ENCODE measurements around the gene SLC25A13. TPM values are rescaled to one million over a fixed set of nuclear protein-coding genes. Genes with fewer than 3 reads are reported as not detected.

The SLC25A13 gene
- total and polyA plus RNA-seq, 3 donors from 2014 or later, result 13.2 to 49.1 (median 35.4) TPM

- no peak overlapping the region for H3K4me3 ChIP-seq
- no peak for DNase-seq
- no peaks in the 10 kb centered on the region for H3K4me1 ChIP-seq
- TF ChIP-seq POLR2A (IDR thresholded peaks at IDR 0.05) (no peak), CTCF (IDR thresholded peaks at IDR 0.05) (no peak)
- 69 to 77% methylated on average over 13 of the region's 13 CpGs for WGBS, 2 donors
- no peaks in the 10 kb centered on the region for H3K36me3 ChIP-seq (ENCODE audit: low read depth, missing control alignments)
- intact Hi-C loops (cut with DNase I; ENCODE audit: low total_unique reads), result no loop called here
- H3K9me3 ChIP-seq, result no peaks in the 10 kb centered on the region
- no peak overlapping the region for H3K27ac ChIP-seq
- no peaks in the 10 kb centered on the region for H3K27me3 ChIP-seq
Observed at GRCh38 chr7:96118449-96119001, 203.4 kb downstream of the SLC25A13 start.

GRCh38 chr7:96116173-96116572 is 205.7 kb downstream of the SLC25A13 start:
- no peak overlapping the region for H3K27ac ChIP-seq
- H3K27me3 ChIP-seq, result no peaks in the 10 kb centered on the region
- no peaks in the 10 kb centered on the region for H3K9me3 ChIP-seq
- 84 to 86% methylated on average over 7 of the region's 7 CpGs for WGBS, 2 donors
- no peak overlapping the region for H3K4me3 ChIP-seq
- DNase-seq, result no peak
- intact Hi-C loops (cut with DNase I; ENCODE audit: low total_unique reads), result no loop called here
- no peaks in the 10 kb centered on the region for H3K36me3 ChIP-seq (ENCODE audit: low read depth, missing control alignments)
- H3K4me1 ChIP-seq, result no peaks in the 10 kb centered on the region
- TF ChIP-seq CTCF (IDR thresholded peaks at IDR 0.05) (no peak), POLR2A (IDR thresholded peaks at IDR 0.05) (no peak)

GRCh38 chr7:96114190-96114589 is 207.7 kb downstream of the SLC25A13 start:
- no peak for TF ChIP-seq CTCF (IDR thresholded peaks at IDR 0.05)
- TF ChIP-seq POLR2A (IDR thresholded peaks at IDR 0.05), result no peak
- Histone ChIP-seq H3K4me3 (no peak overlapping the region), H3K27ac (no peak overlapping the region), H3K9me3 (no peaks in the 10 kb centered on the region), H3K27me3 (no peaks in the 10 kb centered on the region), H3K36me3 (ENCODE audit: low read depth, missing control alignments) (no peaks in the 10 kb centered on the region), H3K4me1 (no peaks in the 10 kb centered on the region)
- 90 to 95% methylated on average over 7 of the region's 7 CpGs for WGBS, 2 donors
- intact Hi-C loops (cut with DNase I; ENCODE audit: low total_unique reads), result no loop called here
- no peak for DNase-seq

- no peak overlapping the region for H3K27ac ChIP-seq
- DNase-seq, result no peak
- TF ChIP-seq CTCF (IDR thresholded peaks at IDR 0.05) (no peak), POLR2A (IDR thresholded peaks at IDR 0.05) (no peak)
- no peaks in the 10 kb centered on the region for H3K9me3 ChIP-seq
- no peak overlapping the region for H3K4me3 ChIP-seq
- H3K27me3 ChIP-seq, result no peaks in the 10 kb centered on the region
- intact Hi-C loops (cut with DNase I; ENCODE audit: low total_unique reads), result no loop called here
- no peaks in the 10 kb centered on the region for H3K36me3 ChIP-seq (ENCODE audit: low read depth, missing control alignments)
- no peaks in the 10 kb centered on the region for H3K4me1 ChIP-seq
Observed at GRCh38 chr7:96111405-96111804, 210.5 kb downstream of the SLC25A13 start.

GRCh38 chr7:96104984-96105383 is 216.9 kb downstream of the SLC25A13 start:
- Histone ChIP-seq H3K4me3 (no peak overlapping the region), H3K9me3 (no peaks in the 10 kb centered on the region), H3K27me3 (no peaks in the 10 kb centered on the region), H3K4me1 (no peaks in the 10 kb centered on the region), H3K27ac (no peak overlapping the region), H3K36me3 (ENCODE audit: low read depth, missing control alignments) (no peaks in the 10 kb centered on the region)
- TF ChIP-seq CTCF (IDR thresholded peaks at IDR 0.05) (no peak), POLR2A (IDR thresholded peaks at IDR 0.05) (no peak)
- intact Hi-C loops (cut with DNase I; ENCODE audit: low total_unique reads), result no loop called here
- no peak for DNase-seq

All from testis (tissue), 3 donors.